HEK293T (cell line): Measurements from ENCODE around the gene CLNS1A.
A peak's percentile ranks its signal among the peaks of the same experiment; 100 is the strongest.
"Not testable (repeated sequence)": the region's sequence is repeated elsewhere in the genome, so short reads cannot be mapped to it uniquely, and the experiment has no call there.

Experiments used
- CTCF ChIA-PET: fragments of 350-600 bp; formaldehyde crosslinking; extraction: SDS; loops from one replicate; lab custom pipeline; 2021; ENCODE audit warnings: antibody characterized with exemption, inconsistent platforms; lab: Yijun Ruan, JAX
- POLR2A ChIA-PET: fragments of 350-600 bp; formaldehyde crosslinking; extraction: SDS; loops from one replicate; lab custom pipeline; 2020; ENCODE audit warnings: antibody characterized with exemption, inconsistent platforms; lab: Yijun Ruan, JAX
- DNase-seq: peaks from one replicate; pipeline ENCODE4 v3.0.0; 2012; ENCODE audit warnings: mixed read lengths; ENCODE audit errors: extremely low spot score
- ARNT ChIP-seq: fragments of 450-650 bp; IDR thresholded peaks from 2 replicates; pipeline ENCODE4 v1.6.1; 2017; ENCODE audit warnings: mild to moderate bottlenecking
- BHLHE40 ChIP-seq: fragments of 450-650 bp; IDR thresholded peaks from 2 replicates; pipeline ENCODE4 v1.6.1; 2016; ENCODE audit warnings: mild to moderate bottlenecking, moderate library complexity, borderline replicate concordance
- CTBP1 ChIP-seq: fragments of 450-650 bp; IDR thresholded peaks from 2 replicates; pipeline ENCODE4 v1.6.1; 2016; ENCODE audit warnings: borderline replicate concordance
- ELF4 ChIP-seq: fragments of 450-650 bp; IDR thresholded peaks from 2 replicates; pipeline ENCODE4 v1.6.1; 2017; ENCODE audit warnings: antibody characterized with exemption
- FOXA1 ChIP-seq: fragments of 450-650 bp; IDR thresholded peaks from 2 replicates; pipeline ENCODE4 v1.6.1; 2016; ENCODE audit warnings: mild to moderate bottlenecking
- FOXK2 ChIP-seq: fragments of 450-650 bp; IDR thresholded peaks from 2 replicates; pipeline ENCODE4 v1.6.1; 2016; ENCODE audit warnings: mild to moderate bottlenecking
- FOXM1 ChIP-seq: fragments of 450-650 bp; IDR thresholded peaks from 2 replicates; pipeline ENCODE4 v1.6.1; 2017; ENCODE audit warnings: mild to moderate bottlenecking, borderline replicate concordance
- HDGF ChIP-seq: fragments of 450-650 bp; IDR thresholded peaks from 2 replicates; pipeline ENCODE4 v1.6.1; 2017; ENCODE audit warnings: antibody characterized with exemption, borderline replicate concordance
- L3MBTL2 ChIP-seq: fragments of 450-650 bp; conservative IDR thresholded peaks from 2 replicates; pipeline ENCODE4 v1.6.1; 2016; ENCODE audit warnings: mild to moderate bottlenecking
- LEF1 ChIP-seq: fragments of 450-650 bp; IDR thresholded peaks from 2 replicates; pipeline ENCODE4 v1.6.1; 2017; ENCODE audit warnings: mild to moderate bottlenecking, borderline replicate concordance
- NFRKB ChIP-seq: fragments of 450-650 bp; IDR thresholded peaks from 2 replicates; pipeline ENCODE4 v1.6.1; 2016; ENCODE audit warnings: mild to moderate bottlenecking, moderate library complexity
- PKNOX1 ChIP-seq: fragments of 450-650 bp; IDR thresholded peaks from 2 replicates; pipeline ENCODE4 v1.6.1; 2016
- SP1 ChIP-seq: fragments of 450-650 bp; IDR thresholded peaks from 2 replicates; pipeline ENCODE4 v1.6.1; 2017
- SUZ12 ChIP-seq: fragments of 450-650 bp; IDR thresholded peaks from 2 replicates; pipeline ENCODE4 v1.6.1; 2016; ENCODE audit warnings: mild to moderate bottlenecking
- TARDBP ChIP-seq: fragments of 450-650 bp; IDR thresholded peaks from 2 replicates; pipeline ENCODE4 v1.6.1; 2016
- ZNF384 ChIP-seq: fragments of 450-650 bp; IDR thresholded peaks from 2 replicates; pipeline ENCODE4 v1.6.1; 2016

CLNS1A gene

GRCh38 chr11:77598195-77598594, 39.4 kb downstream of the CLNS1A start:
- TF ChIP-seq CTBP1 (no peak), SUZ12 (no peak)
- CTCF ChIA-PET: no interaction called here
- POLR2A ChIA-PET: no interaction called here
- no peak for DNase-seq

- no peak for DNase-seq
- POLR2A ChIA-PET: no interaction called here
- CTCF ChIA-PET: no interaction called here
- TF ChIP-seq BHLHE40 (no peak), L3MBTL2 (no peak), ARNT (no peak), ZNF384 (no peak), CTBP1 (no peak), SUZ12 (no peak), FOXM1 (no peak), NFRKB (no peak), LEF1 (no peak), TARDBP (no peak), PKNOX1 (no peak), HDGF (no peak), SP1 (no peak), ELF4 (no peak), FOXK2 (no peak), FOXA1 (no peak)
Measured at GRCh38 chr11:77596626-77597025, 41.0 kb downstream of the CLNS1A start.

GRCh38 chr11:77593883-77594282, 43.7 kb downstream of the CLNS1A start:
- ChIA-PET CTCF (no interaction called here), POLR2A (no interaction called here)
- TF ChIP-seq SP1: no peak
- no peak for TF ChIP-seq BHLHE40
- TF ChIP-seq TARDBP: no peak
- TF ChIP-seq NFRKB: no peak
- TF ChIP-seq FOXA1: no peak
- no peak for TF ChIP-seq CTBP1
- no peak for TF ChIP-seq LEF1
- no peak for DNase-seq

- DNase-seq: no peak
- POLR2A ChIA-PET: no interaction called here
- no peak for TF ChIP-seq ARNT
- TF ChIP-seq ZNF384: no peak
- TF ChIP-seq FOXM1: no peak
- TF ChIP-seq CTBP1: no peak
- no peak for TF ChIP-seq SUZ12
- TF ChIP-seq FOXA1: no peak
- CTCF ChIA-PET: no interaction called here
Measured at GRCh38 chr11:77592727-77593126, 44.9 kb downstream of the CLNS1A start.

DNA sequence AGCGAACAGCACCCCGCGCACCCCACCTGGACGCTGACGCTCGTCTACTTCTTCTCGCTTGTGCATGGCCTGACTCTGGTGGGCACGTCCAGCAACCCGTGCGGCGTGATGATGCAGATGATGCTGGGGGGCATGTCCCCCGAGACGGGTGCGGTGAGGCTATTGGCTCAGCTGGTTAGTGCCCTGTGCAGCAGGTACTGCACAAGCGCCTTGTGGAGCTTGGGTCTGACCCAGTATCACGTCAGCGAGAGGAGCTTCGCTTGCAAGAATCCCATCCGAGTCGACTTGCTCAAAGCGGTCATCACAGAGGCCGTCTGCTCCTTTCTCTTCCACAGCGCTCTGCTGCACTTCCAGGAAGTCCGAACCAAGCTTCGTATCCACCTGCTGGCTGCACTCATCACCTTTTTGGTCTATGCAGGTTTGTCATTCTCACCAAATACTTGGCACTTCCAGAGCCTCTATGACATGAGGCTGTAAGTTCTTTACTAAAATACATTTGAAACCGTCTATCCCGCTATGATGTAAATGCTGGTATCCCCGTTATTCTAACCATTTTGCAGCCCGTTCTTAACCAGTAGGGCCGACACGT, 47.3 kb downstream of the CLNS1A start:
- DNase-seq: peak; percentile 8
- ChIA-PET POLR2A (interaction anchor here (1.4 kb wide), 1 partner anchor 47 kb away, joined by 3 read pairs; the partner anchor contains the start of gene CLNS1A), CTCF (no interaction called here)
- TF ChIP-seq ARNT (no peak), SUZ12 (no peak), ELF4 (no peak), LEF1 (no peak), HDGF (no peak), BHLHE40 (no peak), TARDBP (no peak), SP1 (no peak), NFRKB (no peak), CTBP1 (no peak), ZNF384 (no peak)

DNA sequence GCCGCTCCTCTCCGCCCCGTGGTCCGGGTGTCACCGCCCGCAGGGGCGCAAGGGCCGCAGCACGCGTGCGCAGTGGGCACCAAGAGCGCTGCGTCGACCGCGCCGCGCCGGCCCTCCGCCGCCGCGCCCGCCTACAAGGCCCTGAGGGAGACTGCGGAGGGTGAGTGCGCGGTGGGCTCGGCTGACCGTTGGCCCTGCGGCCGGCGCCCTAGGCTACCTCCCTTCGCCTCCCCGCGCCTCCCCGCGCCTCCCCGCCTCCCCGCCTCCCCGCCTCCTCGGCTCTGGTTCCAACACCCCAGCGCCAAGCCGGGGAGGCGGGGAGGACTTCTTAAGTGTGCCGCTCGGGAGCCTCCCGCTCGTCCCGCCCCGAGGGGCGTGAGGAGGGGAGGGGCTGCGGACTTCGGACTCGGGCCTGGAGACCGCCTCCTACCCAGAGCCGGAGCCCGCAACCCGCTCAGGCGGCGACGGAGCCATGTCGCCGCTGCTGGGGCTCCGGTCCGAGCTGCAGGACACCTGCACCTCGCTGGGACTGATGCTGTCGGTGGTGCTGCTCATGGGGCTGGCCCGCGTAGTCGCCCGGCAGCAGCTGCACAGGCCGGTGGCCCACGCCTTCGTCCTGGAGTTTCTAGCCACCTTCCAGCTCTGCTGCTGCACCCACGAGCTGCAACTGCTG, 47.9 kb downstream of the CLNS1A start, which contains the start of gene AQP11:
AQP11 (plus strand) TSS at position 433 of the 673 bp plus-strand sequence; CDS start at position 473, 40 bp downstream.
- DNase-seq: peak; percentile 91
- no peak for TF ChIP-seq NFRKB
- ChIA-PET CTCF (no interaction called here), POLR2A (interaction anchor here (1.4 kb wide), 1 partner anchor 48 kb away, joined by 3 read pairs; the partner anchor contains the start of gene CLNS1A)

DNA sequence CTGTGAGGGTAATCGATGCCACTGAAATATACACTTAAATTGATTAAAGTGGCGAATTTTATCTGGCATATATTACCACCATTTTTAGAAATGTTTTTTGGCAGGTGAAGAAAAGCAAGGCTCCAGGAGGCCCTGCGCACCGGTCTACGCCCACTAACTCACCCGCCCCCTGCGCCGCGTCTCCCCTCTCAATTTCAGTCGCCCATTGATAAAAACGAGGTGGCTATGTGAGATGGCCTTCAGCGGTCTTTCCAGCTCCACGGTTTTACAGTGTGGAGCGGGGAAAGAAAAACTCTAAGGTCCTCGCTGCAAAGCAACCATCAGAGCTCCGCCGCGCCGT, 48.4 kb downstream of the CLNS1A start:
- POLR2A ChIA-PET: interaction anchor here (1.4 kb wide), 1 partner anchor 48 kb away, joined by 3 read pairs; the partner anchor contains the start of gene CLNS1A
- CTCF ChIA-PET: no interaction called here
- no peak for DNase-seq
- TF ChIP-seq PKNOX1: no peak
- no peak for TF ChIP-seq BHLHE40
- TF ChIP-seq L3MBTL2: peak; percentile 84
- no peak for TF ChIP-seq TARDBP
- TF ChIP-seq LEF1: no peak
- TF ChIP-seq FOXA1: no peak
- no peak for TF ChIP-seq FOXK2
- TF ChIP-seq SUZ12: no peak
- no peak for TF ChIP-seq NFRKB

DNA sequence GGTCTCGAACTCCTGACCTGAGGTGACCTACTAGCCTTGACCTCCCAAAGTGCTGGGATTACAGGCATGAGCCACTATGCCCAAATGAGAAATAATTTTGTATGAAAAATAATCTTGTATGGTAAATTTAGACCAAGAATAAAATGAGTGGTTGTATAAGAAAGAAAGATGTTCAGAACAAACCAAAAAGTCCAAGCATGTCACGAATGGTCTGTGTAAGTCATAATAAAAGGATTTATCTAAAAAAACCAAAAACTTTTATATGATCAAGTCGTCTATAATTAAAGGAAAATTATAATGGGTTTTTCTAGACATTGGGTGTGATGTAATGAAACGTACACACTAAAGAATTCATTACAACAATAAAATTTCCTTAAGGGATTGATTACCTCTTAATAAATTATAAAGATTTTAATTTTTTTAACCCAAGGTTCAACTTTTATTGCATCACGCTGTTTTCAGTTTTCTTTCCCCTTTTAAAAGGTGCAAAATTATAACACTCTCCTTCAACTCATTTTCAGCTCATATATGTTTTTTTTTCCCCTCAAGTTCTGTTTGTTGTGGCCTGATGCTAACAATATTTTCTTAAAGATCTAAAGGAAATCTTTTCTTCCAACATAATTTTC, 56.8 kb downstream of the CLNS1A start:
- POLR2A ChIA-PET: no interaction called here
- DNase-seq: no peak
- TF ChIP-seq FOXA1: no peak
- no peak for TF ChIP-seq TARDBP
- TF ChIP-seq HDGF: no peak
- no peak for TF ChIP-seq SUZ12
- TF ChIP-seq CTBP1: no peak
- TF ChIP-seq BHLHE40: no peak
- no peak for TF ChIP-seq ARNT
- no peak for TF ChIP-seq ZNF384
- TF ChIP-seq LEF1: no peak
- no peak for TF ChIP-seq PKNOX1
- TF ChIP-seq L3MBTL2: no peak
- TF ChIP-seq FOXK2: no peak
- CTCF ChIA-PET: no interaction called here

DNA sequence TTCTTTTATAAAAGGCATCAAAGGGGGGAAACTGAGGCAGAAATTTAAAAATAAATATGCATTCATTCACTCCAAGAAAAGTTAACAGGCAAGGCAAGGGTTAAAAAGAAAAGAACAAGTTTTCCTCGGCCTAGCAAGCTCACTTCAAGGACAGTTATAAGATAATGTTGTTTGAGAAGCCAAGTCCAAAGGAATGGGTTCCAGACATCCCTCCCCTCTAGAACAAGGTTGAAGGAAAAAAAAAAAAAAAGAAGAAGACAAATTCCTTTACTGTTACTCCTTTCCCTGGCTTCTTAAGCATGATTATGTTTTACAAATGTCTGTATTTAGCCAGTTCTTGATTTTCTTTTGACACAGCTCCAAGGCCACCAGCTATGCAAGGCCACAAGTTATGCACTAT, 62.2 kb downstream of the CLNS1A start:
- DNase-seq, POLR2A ChIA-PET, CTCF ChIA-PET: not testable (repeated sequence)

DNA sequence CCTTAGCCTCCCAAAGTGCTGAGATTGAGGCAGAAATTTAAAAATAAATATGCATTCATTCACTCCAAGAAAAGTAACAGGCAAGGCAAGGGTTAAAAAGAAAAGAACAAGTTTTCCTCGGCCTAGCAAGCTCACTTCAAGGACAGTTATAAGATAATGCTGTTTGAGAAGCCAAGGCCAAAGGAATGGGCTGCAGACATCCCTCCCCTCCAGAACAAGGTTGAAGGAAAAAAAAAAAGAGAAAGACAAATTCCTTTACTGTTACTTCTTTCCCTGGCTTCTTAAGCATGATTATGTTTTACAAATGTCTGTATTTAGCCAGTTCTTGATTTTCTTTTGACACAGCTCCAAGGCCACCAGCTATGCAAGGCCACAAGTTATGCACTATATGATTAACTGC, 66.7 kb downstream of the CLNS1A start:
- POLR2A ChIA-PET, CTCF ChIA-PET, DNase-seq: not testable (repeated sequence)
